ENCODE data around the gene ACOX2. TPM values are rescaled to one million over a fixed set of nuclear protein-coding genes. Genes with fewer than 3 reads are reported as not detected.
A peak's percentile ranks its signal among the peaks of the same experiment; 100 is the strongest.

Gene ACOX2
- total RNA-seq, 1 experiment from 2014 or later, result 0.85 TPM

- Histone ChIP-seq H3K27ac (ENCODE audit: insufficient read length, low read depth, low read length) (no peak overlapping the region), H4K91ac (ENCODE audit: insufficient read length, low read depth, low read length) (no peak overlapping the region), H4K8ac (replicated peaks; ENCODE audit: insufficient read length, low read depth, low read length) (no peak overlapping the region), H3K56ac (ENCODE audit: insufficient read length, low read depth, low read length) (no peak overlapping the region), H2BK120ac (ENCODE audit: low read depth, low read length, poor library complexity, severe bottlenecking) (no peak overlapping the region), H3K4ac (ENCODE audit: low read depth, low read length) (no peak overlapping the region), H3T11ph (ENCODE audit: low read length) (no peak overlapping the region), H3K79me2 (ENCODE audit: insufficient read depth, low read length) (peaks cover 5% of the 10 kb centered on the region; the same call in 1 of the 2 replicates), H2BK12ac (ENCODE audit: insufficient read length, low read depth, low read length) (no peak overlapping the region), H2BK5ac (ENCODE audit: insufficient read length, low read length) (no peak overlapping the region), H4K20me1 (ENCODE audit: control insufficient read depth, insufficient read depth, insufficient read length) (no peaks in the 10 kb centered on the region), H2AFZ (ENCODE audit: low read length) (no peak overlapping the region), H3K4me1 (ENCODE audit: insufficient read depth, low read length) (peaks cover 4% of the 10 kb centered on the region), H3K18ac (ENCODE audit: insufficient read length, low read depth, low read length) (peak overlapping the region; percentile 23), H3K9ac (ENCODE audit: extremely low read depth, insufficient read length, low read length) (no peak overlapping the region), H3K79me1 (ENCODE audit: insufficient read depth, low read depth, low read length, poor library complexity, severe bottlenecking) (no peaks in the 10 kb centered on the region), H3K9me3 (ENCODE audit: control insufficient read depth, low read depth, low read length) (no peaks in the 10 kb centered on the region), H2AK5ac (ENCODE audit: insufficient read length, low read length) (no peak overlapping the region), H3K27me3 (ENCODE audit: insufficient read depth, low read length) (no peaks in the 10 kb centered on the region), H4K5ac (ENCODE audit: insufficient read length, low read depth, low read length) (no peak overlapping the region), H3K23ac (ENCODE audit: insufficient read length, low read depth, low read length) (no peak overlapping the region), H3K4me2 (ENCODE audit: insufficient read depth, insufficient read length, low read length) (peak overlapping the region; percentile 53), H3K23me2 (ENCODE audit: insufficient read length, low read depth, low read length, poor library complexity, severe bottlenecking) (peaks cover 8% of the 10 kb centered on the region), H3K14ac (ENCODE audit: insufficient read depth, low read length) (no peak overlapping the region), H2BK20ac (ENCODE audit: low read depth, low read length, poor library complexity, severe bottlenecking) (no peak overlapping the region), H2BK15ac (ENCODE audit: low read depth, low read length) (no peak overlapping the region)
- H3K27me3 Mint-ChIP-seq (ENCODE audit: low read depth), result peaks cover 29% of the 10 kb centered on the region
- H3K4me1 Mint-ChIP-seq, result peaks cover 45 to 51% of the 10 kb centered on the region in 2 experiments
- no peak for TF ChIP-seq CTCF (conservative IDR thresholded peaks at IDR 0.05)
- no CpG with 5 or more reads among the region's 19 CpGs for WGBS (ENCODE audit: extremely low coverage, insufficient read length, low lambda C conversion rate)
- no peaks in the 10 kb centered on the region for H3K9me3 Mint-ChIP-seq
- no peak for DNase-seq
- peak overlapping the region in 2 of 3 experiments; percentile 18 to 90; a peak in 2 of 7 replicates for H3K27ac Mint-ChIP-seq
- H3K4me3 Mint-ChIP-seq, result peak overlapping the region; percentile 65 to 71
- 0 out of 7 replicates have a peak, but pooled peaks cover 0 to 2% (median 0%) of the 10 kb centered on the region in 3 experiments for H3K36me3 Mint-ChIP-seq (ENCODE audit: insufficient read depth in 1 of 3, low read depth in 3 of 3)
These were observed 46.0 kb downstream of the ACOX2 start for GRCh38 chr3:58490860-58491501.
